H1 (cell line): Measurements from ENCODE around the gene SIN3B. TPM values are rescaled to one million over a fixed set of nuclear protein-coding genes. Genes with fewer than 3 reads are reported as not detected.

Experiments
- CTCF ChIA-PET: fragments of 300-600 bp; sonication (Branson Sonifier 250); formaldehyde crosslinking; loops from one replicate; lab custom pipeline; 2021; ENCODE audit not compliant: partially characterized antibody; lab: Charles Lee
- POLR2A ChIA-PET: fragments of 300-600 bp; sonication (Branson Sonifier 250); formaldehyde crosslinking; loops from one replicate; lab custom pipeline; 2021; ENCODE audit warnings: inconsistent platforms; ENCODE audit not compliant: partially characterized antibody; lab: Charles Lee
- DNase-seq, 2 experiments: peaks; one replicate each; pipeline versions ENCODE4 v3.0.0 to v3.0.0-alpha.2; 2010 to 2022; ENCODE audit warnings: low spot score in 2 of 2, low read depth in 1 of 2, mixed read lengths in 1 of 2
- FAIRE-seq: peaks from 2 replicates; lab custom pipeline; 2011; peaks lifted over from hg19 to GRCh38; lab: Jason Lieb, UNC
- H2AFZ ChIP-seq: 2 replicates; pipeline ENCODE4 v1.8.1; 2012; ENCODE audit warnings: low read length, inconsistent platforms
- H2AK5ac ChIP-seq: 2 replicates; pipeline ENCODE4 v1.6.1; 2013; ENCODE audit warnings: low read depth, low read length
- H2BK120ac ChIP-seq: replicated peaks from 2 replicates; pipeline ENCODE3; 2013; ENCODE audit warnings: low read depth, low read length, inconsistent platforms
- H2BK12ac ChIP-seq: 2 replicates; pipeline ENCODE4 v1.6.1; 2013; ENCODE audit warnings: low read depth, low read length
- H2BK15ac ChIP-seq: 2 replicates; pipeline ENCODE4 v1.6.1; 2013; ENCODE audit warnings: low read length
- H2BK20ac ChIP-seq: 2 replicates; pipeline ENCODE4 v1.6.1; 2013; ENCODE audit warnings: low read length
- H2BK5ac ChIP-seq: 2 replicates; pipeline ENCODE4 v1.6.1; 2013; ENCODE audit warnings: low read depth, low read length
- H3K14ac ChIP-seq: 2 replicates; pipeline ENCODE4 v1.6.1; 2013; ENCODE audit warnings: inconsistent platforms; ENCODE audit not compliant: insufficient read length
- H3K18ac ChIP-seq: 2 replicates; pipeline ENCODE4 v1.6.1; 2013; ENCODE audit warnings: low read length; ENCODE audit errors: extremely low read depth
- H3K23ac ChIP-seq: 2 replicates; pipeline ENCODE4 v1.6.1; 2013; ENCODE audit warnings: inconsistent platforms; ENCODE audit not compliant: insufficient read length
- H3K23me2 ChIP-seq: 2 replicates; pipeline ENCODE4 v1.6.1; 2013; ENCODE audit warnings: low read depth, low read length
- H3K27ac ChIP-seq: 2 replicates; pipeline ENCODE4 v1.6.1; 2011; ENCODE audit warnings: low read depth, low read length, inconsistent platforms
- H3K27me3 ChIP-seq, 4 experiments: replicated peaks in 1 of 4; 1 replicate in 1 of 4; 2 replicates in 3 of 4; pipeline versions ENCODE4 v1.6.1 to v1.8.1; 2011 to 2013; ENCODE audit warnings: low read length in 3 of 4, mild to moderate bottlenecking in 3 of 4, inconsistent platforms in 2 of 4, mixed read lengths in 2 of 4, moderate library complexity in 1 of 4; ENCODE audit not compliant: control insufficient read depth in 3 of 4, insufficient read depth in 3 of 4; ENCODE audit errors: extremely low read depth in 1 of 4
- H3K36me3 ChIP-seq, 4 experiments: 2 replicates each; pipeline versions ENCODE4 v1.6.1 to v1.8.1; 2011 to 2013; ENCODE audit warnings: mild to moderate bottlenecking in 4 of 4, low read length in 3 of 4, moderate library complexity in 2 of 4, control low read depth in 1 of 4, inconsistent platforms in 1 of 4; ENCODE audit not compliant: insufficient read depth in 4 of 4, control insufficient read depth in 2 of 4
- H3K4ac ChIP-seq: replicated peaks from 2 replicates; pipeline ENCODE3; 2013; ENCODE audit warnings: low read length, low read depth, mixed read lengths, inconsistent platforms; ENCODE audit not compliant: insufficient read length
- H3K4me1 ChIP-seq, 4 experiments: replicated peaks in 1 of 4; 1 replicate in 1 of 4; 2 replicates in 3 of 4; pipeline versions ENCODE4 v1.6.1 to v1.8.1; 2011 to 2013; ENCODE audit warnings: low read length in 3 of 4, inconsistent platforms in 2 of 4, mixed read lengths in 1 of 4; ENCODE audit not compliant: insufficient read depth in 4 of 4, control insufficient read depth in 3 of 4
- H3K4me2 ChIP-seq, 2 experiments: 2 replicates each; pipeline versions ENCODE4 v1.6.1 to v1.8.1; 2011 to 2013; ENCODE audit warnings: low read depth in 2 of 2, low read length in 2 of 2, control low read depth in 1 of 2, inconsistent platforms in 1 of 2, mild to moderate bottlenecking in 1 of 2; ENCODE audit not compliant: insufficient read depth in 1 of 2
- H3K4me3 ChIP-seq, 4 experiments: fragments of 200-600, 300-600 bp in 1 of 4; sonication (generic), shearing (Covaris generic), sonication (Bioruptor Twin) in 1 of 4; 2 replicates each; pipeline versions ENCODE4 v1.5.1 to v1.8.1; 2011 to 2016; ENCODE audit warnings: low read length in 4 of 4, low read depth in 3 of 4, control low read depth in 2 of 4, inconsistent platforms in 2 of 4, mild to moderate bottlenecking in 2 of 4, mixed read lengths in 1 of 4, moderate library complexity in 1 of 4; ENCODE audit not compliant: insufficient read depth in 2 of 4; ENCODE audit errors: extremely low read depth in 1 of 4
- H3K56ac ChIP-seq: replicated peaks from 2 replicates; pipeline ENCODE3; 2013; ENCODE audit warnings: low read depth, mild to moderate bottlenecking, mixed read lengths, low read length, inconsistent platforms; ENCODE audit not compliant: insufficient read length
- H3K79me1 ChIP-seq: 2 replicates; pipeline ENCODE4 v1.6.1; 2013; ENCODE audit warnings: low read depth, low read length, control low read depth
- H3K79me2 ChIP-seq, 2 experiments: 2 replicates each; pipeline versions ENCODE4 v1.6.1 to v1.8.1; 2012 to 2013; ENCODE audit warnings: low read length in 2 of 2, mild to moderate bottlenecking in 2 of 2, inconsistent platforms in 1 of 2; ENCODE audit not compliant: insufficient read depth in 2 of 2, control insufficient read depth in 1 of 2
- H3K9ac ChIP-seq, 4 experiments: replicated peaks in 1 of 4; 1 replicate in 1 of 4; 2 replicates in 3 of 4; pipeline versions ENCODE4 v1.6.1 to v1.8.1; 2011 to 2013; ENCODE audit warnings: low read depth in 3 of 4, low read length in 3 of 4, control low read depth in 2 of 4, mild to moderate bottlenecking in 2 of 4, moderate library complexity in 2 of 4, inconsistent platforms in 1 of 4; ENCODE audit errors: extremely low read depth in 1 of 4
- H3K9me3 ChIP-seq, 2 experiments: 2 replicates each; pipeline versions ENCODE4 v1.6.1 to v1.8.1; 2012 to 2013; ENCODE audit warnings: mild to moderate bottlenecking in 2 of 2, moderate library complexity in 2 of 2, control low read depth in 1 of 2, inconsistent platforms in 1 of 2, low read depth in 1 of 2, low read length in 1 of 2, mixed read lengths in 1 of 2; ENCODE audit not compliant: insufficient read depth in 2 of 2
- H4K20me1 ChIP-seq, 2 experiments: replicated peaks in 1 of 2; 2 replicates each; pipeline versions ENCODE3 to v1.8.1; 2011 to 2013; ENCODE audit warnings: inconsistent platforms in 2 of 2, low read length in 2 of 2, mild to moderate bottlenecking in 1 of 2; ENCODE audit not compliant: insufficient read depth in 2 of 2, control insufficient read depth in 1 of 2
- H4K5ac ChIP-seq: 2 replicates; pipeline ENCODE4 v1.6.1; 2013; ENCODE audit warnings: low read length, low read depth, mixed read lengths, inconsistent platforms; ENCODE audit not compliant: insufficient read length
- H4K8ac ChIP-seq: 2 replicates; pipeline ENCODE4 v1.8.0; 2013; ENCODE audit warnings: mild to moderate bottlenecking, moderate library complexity, low read length, inconsistent platforms; ENCODE audit not compliant: insufficient read depth; ENCODE audit errors: extremely low read depth
- H4K91ac ChIP-seq: replicated peaks from 2 replicates; pipeline ENCODE3; 2013; ENCODE audit warnings: low read length, mixed read lengths, inconsistent platforms; ENCODE audit not compliant: insufficient read length
- BCL11A ChIP-seq, 2 experiments: IDR thresholded peaks; one replicate each; pipeline ENCODE4 v1.6.1; 2011; ENCODE audit warnings: low read depth in 2 of 2, low read length in 2 of 2, mild to moderate bottlenecking in 2 of 2
- CREB1 ChIP-seq: IDR thresholded peaks from 2 replicates; pipeline ENCODE4 v1.6.1; 2012; ENCODE audit warnings: inconsistent platforms
- KDM1A ChIP-seq: fragments of 200-600, 300-600 bp; sonication (generic); IDR thresholded peaks from 2 replicates; pipeline ENCODE4 v1.7.1; 2016; ENCODE audit warnings: mild to moderate bottlenecking, low read length, borderline replicate concordance
- MAX ChIP-seq: IDR thresholded peaks from 2 replicates; pipeline ENCODE4 v1.6.1; 2012; ENCODE audit warnings: inconsistent platforms
- SAP30 ChIP-seq: fragments of 300-600 bp; sonication (generic); IDR thresholded peaks from 2 replicates; pipeline ENCODE4 v1.7.1; 2012; ENCODE audit warnings: low read length, moderate library complexity, mild to moderate bottlenecking, inconsistent platforms; ENCODE audit not compliant: insufficient read depth, insufficient replicate concordance
- SP1 ChIP-seq: IDR thresholded peaks from 2 replicates; pipeline ENCODE4 v1.6.1; 2011; ENCODE audit warnings: low read depth, low read length
- SP4 ChIP-seq: IDR thresholded peaks from 2 replicates; pipeline ENCODE4 v1.6.1; 2012; ENCODE audit warnings: low read length, inconsistent platforms
- TAF1 ChIP-seq: IDR thresholded peaks from 2 replicates; pipeline ENCODE4 v1.6.1; 2011; ENCODE audit warnings: mild to moderate bottlenecking, low read depth, low read length
- TBP ChIP-seq: IDR thresholded peaks from 2 replicates; pipeline ENCODE4 v1.6.1; 2011; ENCODE audit warnings: low read depth, low read length, improper control_type of control experiment
- WGBS, 2 experiments: shearing (Covaris generic) in 1 of 2; methylation state at CpG; one replicate each; pipeline versions ENCODE4 v1.1.6 to v1.1.7; 2013 to 2015; ENCODE audit warnings: low lambda C conversion rate in 2 of 2, mixed read lengths in 2 of 2, inconsistent platforms in 1 of 2, low coverage in 1 of 2, missing lambda C conversion rate in 1 of 2; ENCODE audit not compliant: insufficient replicate concordance in 2 of 2, insufficient coverage in 1 of 2, insufficient read length in 1 of 2; ENCODE audit errors: extremely low coverage in 1 of 2, missing lambda C conversion rate in 1 of 2; 5-methylcytosine and 5-hydroxymethylcytosine counted together
- polyA plus RNA-seq, 7 experiments: library from polyadenylated mRNA; depleted of rRNA in 3 of 7; stranded (reverse) in 5 of 7; unstranded in 2 of 7; fragments of >200 nt in 5 of 7; fragments of 200-250 nt in 2 of 7; gene quantifications; 1 replicate in 5 of 7; 2 replicates in 1 of 7; 4 replicates in 1 of 7; pipeline versions ENCODE4 v1.2.1 to v1.2.3, GENCODE V29; 2011 to 2013; ENCODE audit warnings: missing spikeins in 2 of 7, mixed read lengths in 2 of 7
- total RNA-seq: library from RNA; stranded (reverse); fragmentation: NEBNext Ultra II Directional; extraction: Animal tissue kit (Norgen Biotek cat#: 25700); gene quantifications from 2 replicates; pipeline ENCODE4 v1.2.1, GENCODE V29; 2021

SIN3B gene
- total and polyA plus RNA-seq, 2 of the 8 experiments (the other 6 are each of a cell fraction or from before 2014, with no cell fraction given), result 29.5 to 71.1 TPM

DNA sequence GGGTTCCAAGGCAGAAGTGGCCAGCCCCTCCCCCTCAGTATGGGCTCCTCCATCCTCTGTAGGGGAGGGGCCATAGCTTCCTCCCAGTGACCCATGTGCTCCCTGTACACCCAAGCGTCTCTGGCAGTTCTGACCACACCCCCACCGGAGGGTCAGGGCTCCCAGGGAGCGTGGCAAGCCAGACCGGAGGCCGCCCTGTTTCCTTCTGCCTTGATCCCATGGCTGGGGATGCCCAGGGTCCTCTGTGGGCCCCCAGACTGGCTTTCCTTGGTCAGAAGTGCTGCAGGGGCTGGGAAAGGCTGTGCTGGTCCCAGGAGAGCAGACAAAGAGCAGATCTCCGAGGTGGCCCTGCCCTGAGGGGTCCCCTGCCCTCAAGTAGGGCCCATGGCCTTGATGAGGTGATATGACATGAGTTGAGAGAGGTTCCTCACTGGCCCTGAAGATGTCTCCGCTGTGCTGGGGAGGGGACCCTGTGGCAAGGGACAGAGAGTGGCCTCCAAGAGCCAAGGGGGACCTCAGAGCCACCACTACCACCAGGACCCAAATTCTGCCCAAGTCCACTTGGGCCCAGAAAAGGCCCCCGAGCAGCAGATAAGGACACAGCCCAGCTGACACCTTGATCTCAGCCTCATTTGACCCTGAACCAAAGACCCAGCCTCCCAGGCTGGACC is 51.8 kb downstream of the SIN3B start:
- H3K36me3 ChIP-seq, result peaks cover 9 to 40% (median 25%) of the 10 kb centered on the region in 4 experiments; a peak in 7 of 8 replicates
- H4K5ac ChIP-seq, result no peak overlapping the region
- H3K4ac ChIP-seq, result no peak overlapping the region
- H3K9me3 ChIP-seq, result peaks cover 4 to 19% of the 10 kb centered on the region in 2 experiments
- TF ChIP-seq SP4 (no peak), MAX (no peak), CREB1 (no peak), TAF1 (no peak), BCL11A (IDR thresholded peaks at IDR 0.05; ENCODE audit: low read depth in 2 of 2, low read length in 2 of 2) (no peak), TBP (no peak), SAP30 (no peak), SP1 (no peak), KDM1A (no peak)
- TF ChIP-seq, all 59 proteins: peak for 0
- H3K9ac ChIP-seq, result no peak overlapping the region
- H2BK20ac ChIP-seq, result no peak overlapping the region
- no peak overlapping the region for H3K18ac ChIP-seq
- CTCF ChIA-PET, result interaction anchor here (0.5 to 0.6 kb wide), 2 partner anchors 147 to 646 kb away, joined by 3 to 6 read pairs; no protein-coding TSS in a partner anchor
- no peak overlapping the region for H3K14ac ChIP-seq
- no peak overlapping the region for H2AK5ac ChIP-seq
- no peaks in the 10 kb centered on the region for H3K79me2 ChIP-seq
- H3K4me1 ChIP-seq, result no peaks in the 10 kb centered on the region
- H3K27me3 ChIP-seq, result no peaks in the 10 kb centered on the region
- no peak overlapping the region for H2BK5ac ChIP-seq
- H3K23ac ChIP-seq, result no peak overlapping the region
- H2BK120ac ChIP-seq, result no peak overlapping the region
- no peak overlapping the region for H4K8ac ChIP-seq
- H3K4me2 ChIP-seq, result no peak overlapping the region
- no peak overlapping the region for H4K91ac ChIP-seq
- H2BK15ac ChIP-seq, result no peak overlapping the region
- no peak overlapping the region for H2BK12ac ChIP-seq
- H3K4me3 ChIP-seq, result no peak overlapping the region
- H3K56ac ChIP-seq, result no peak overlapping the region
- H2AFZ ChIP-seq, result no peak overlapping the region
- H3K79me1 ChIP-seq, result no peaks in the 10 kb centered on the region
- H4K20me1 ChIP-seq, result peaks cover 0 to 5% of the 10 kb centered on the region in 2 experiments
- POLR2A ChIA-PET, result no interaction called here
- no peak overlapping the region; the same call in 1 of the 2 replicates for H3K27ac ChIP-seq
- FAIRE-seq (no peak), DNase-seq (no peak)
- H3K23me2 ChIP-seq, result no peaks in the 10 kb centered on the region
- WGBS, 2 experiments, result 94% methylated on average over 8 of the region's 8 CpGs; no CpG with 5 or more reads in 1 of the 2 experiments
